ENCODE data around the gene IFT88. TPM values are rescaled to one million over a fixed set of nuclear protein-coding genes. Genes with fewer than 3 reads are reported as not detected.

IFT88 gene
- total RNA-seq, 2 donors from 2014 or later, result 11.8 to 12.0 TPM

- no peaks in the 10 kb centered on the region for H3K4me1 ChIP-seq
- H3K36me3 ChIP-seq, result no peaks in the 10 kb centered on the region
- no peak overlapping the region for H3K9ac ChIP-seq (ENCODE audit: low read depth in 2 of 2, low read length in 2 of 2)
- no peak for DNase-seq
- no peaks in the 10 kb centered on the region for H3K9me3 ChIP-seq
- H3K4me3 ChIP-seq, result no peak overlapping the region
- no peak overlapping the region for H3K27ac ChIP-seq
- no peak for TF ChIP-seq CTCF (IDR thresholded peaks at IDR 0.05)
- no peaks in the 10 kb centered on the region for H3K27me3 ChIP-seq
- intact Hi-C loops (cut with DNase I), result no loop called here
Observed at GRCh38 chr13:20727856-20728255, 160.9 kb downstream of the IFT88 start.

- no peaks in the 10 kb centered on the region for H3K36me3 ChIP-seq
- intact Hi-C loops (cut with DNase I), result no loop called here
Observed at GRCh38 chr13:20728579-20729311, 161.8 kb downstream of the IFT88 start.

GRCh38 chr13:20729633-20730585 lies 163.0 kb downstream of the IFT88 start:
- TF ChIP-seq CTCF (IDR thresholded peaks at IDR 0.05), result no peak
- Histone ChIP-seq H3K27me3 (no peaks in the 10 kb centered on the region), H3K36me3 (no peaks in the 10 kb centered on the region), H3K9ac (ENCODE audit: low read depth in 2 of 2, low read length in 2 of 2) (no peak overlapping the region), H3K4me1 (no peaks in the 10 kb centered on the region), H3K9me3 (no peaks in the 10 kb centered on the region), H3K27ac (no peak overlapping the region), H3K4me3 (no peak overlapping the region)
- no peak for DNase-seq
- intact Hi-C loops (cut with DNase I), result no loop called here

More at GRCh38 chr13:20728579-20729311, 161.8 kb downstream of the IFT88 start:
- no peak for DNase-seq
- Histone ChIP-seq H3K4me1 (no peaks in the 10 kb centered on the region), H3K27me3 (no peaks in the 10 kb centered on the region), H3K9ac (ENCODE audit: low read depth in 2 of 2, low read length in 2 of 2) (no peak overlapping the region), H3K27ac (no peak overlapping the region), H3K4me3 (no peak overlapping the region), H3K9me3 (no peaks in the 10 kb centered on the region)
- TF ChIP-seq CTCF (IDR thresholded peaks at IDR 0.05), result no peak

- Histone ChIP-seq H3K36me3 (no peaks in the 10 kb centered on the region), H3K27me3 (no peaks in the 10 kb centered on the region), H3K27ac (no peak overlapping the region), H3K9ac (ENCODE audit: low read depth in 2 of 2, low read length in 2 of 2) (no peak overlapping the region), H3K9me3 (no peaks in the 10 kb centered on the region), H3K4me3 (no peak overlapping the region), H3K4me1 (no peaks in the 10 kb centered on the region)
- intact Hi-C loops (cut with DNase I), result no loop called here
- DNase-seq, result no peak
- TF ChIP-seq CTCF (IDR thresholded peaks at IDR 0.05), result no peak
Observed at GRCh38 chr13:20738616-20739015, 171.7 kb downstream of the IFT88 start.

GRCh38 chr13:20740021-20740420 lies 173.1 kb downstream of the IFT88 start:
- no peak for TF ChIP-seq CTCF (IDR thresholded peaks at IDR 0.05)
- intact Hi-C loops (cut with DNase I), result no loop called here
- Histone ChIP-seq H3K4me1 (no peaks in the 10 kb centered on the region), H3K9me3 (no peaks in the 10 kb centered on the region), H3K4me3 (no peak overlapping the region), H3K27ac (no peak overlapping the region), H3K9ac (ENCODE audit: low read depth in 2 of 2, low read length in 2 of 2) (no peak overlapping the region), H3K36me3 (no peaks in the 10 kb centered on the region), H3K27me3 (no peaks in the 10 kb centered on the region)
- DNase-seq, result no peak

Other genes starting within 250 kb of the IFT88 start
- gene CRYL1, start 41.3 kb upstream of the IFT88 start, total RNA-seq, result 100 to 1,000 TPM in 1 of 2 donors, 10 to 100 TPM in 1; 64.6 to 144 TPM
- gene IL17D, start 136.5 kb downstream of the IFT88 start, total RNA-seq, result under 1 TPM; 0.49 to 0.93 TPM
- 1 to 10 TPM; 4.8 to 5.2 TPM for gene EEF1AKMT1, start 206.8 kb downstream of the IFT88 start, total RNA-seq

Measured in colonic mucosa (tissue), 4 donors.